Skeletal muscle tissue (tissue), 4 donors: ENCODE results near the gene IFIT5. TPM values are rescaled to one million over a fixed set of nuclear protein-coding genes. Genes with fewer than 3 reads are reported as not detected.

ENCODE experiments used
- H3K27ac ChIP-seq: one replicate; pipeline ENCODE4 v1.7.0; 2013; ENCODE audit warnings: mild to moderate bottlenecking, low read depth, low read length, inconsistent platforms
- H3K27me3 ChIP-seq, 3 donors: one replicate each; pipeline ENCODE4 v1.7.0; 2013; ENCODE audit warnings: low read length in 3 of 3; ENCODE audit not compliant: control insufficient read depth in 3 of 3, insufficient read depth in 3 of 3
- H3K36me3 ChIP-seq, 3 donors: one replicate each; pipeline ENCODE4 v1.7.0; 2013; ENCODE audit warnings: low read length in 3 of 3; ENCODE audit not compliant: control insufficient read depth in 3 of 3, insufficient read depth in 3 of 3
- H3K4me1 ChIP-seq, 3 donors: one replicate each; pipeline ENCODE4 v1.7.0; 2013; ENCODE audit warnings: low read length in 3 of 3, mild to moderate bottlenecking in 3 of 3; ENCODE audit not compliant: control insufficient read depth in 3 of 3, insufficient read depth in 3 of 3
- H3K4me3 ChIP-seq, 3 donors: one replicate each; pipeline ENCODE4 v1.7.0; 2013; ENCODE audit warnings: low read length in 3 of 3
- H3K9ac ChIP-seq, 3 donors: one replicate each; pipeline ENCODE4 v1.7.0; 2013; ENCODE audit warnings: low read length in 3 of 3, mild to moderate bottlenecking in 3 of 3, moderate library complexity in 2 of 3, low read depth in 1 of 3
- H3K9me3 ChIP-seq, 3 donors: one replicate each; pipeline ENCODE4 v1.7.0; 2013; ENCODE audit warnings: low read length in 3 of 3; ENCODE audit not compliant: control insufficient read depth in 3 of 3
- total RNA-seq: library from RNA; depleted of rRNA; stranded (reverse); fragments of >200 nt; gene quantifications from one replicate; pipeline ENCODE4 v1.2.3, GENCODE V29; 2014
- donor health status: Osteomylitis.

The IFIT5 gene
- total RNA-seq, 1 donor from 2014 or later: 9.9 TPM

DNA sequence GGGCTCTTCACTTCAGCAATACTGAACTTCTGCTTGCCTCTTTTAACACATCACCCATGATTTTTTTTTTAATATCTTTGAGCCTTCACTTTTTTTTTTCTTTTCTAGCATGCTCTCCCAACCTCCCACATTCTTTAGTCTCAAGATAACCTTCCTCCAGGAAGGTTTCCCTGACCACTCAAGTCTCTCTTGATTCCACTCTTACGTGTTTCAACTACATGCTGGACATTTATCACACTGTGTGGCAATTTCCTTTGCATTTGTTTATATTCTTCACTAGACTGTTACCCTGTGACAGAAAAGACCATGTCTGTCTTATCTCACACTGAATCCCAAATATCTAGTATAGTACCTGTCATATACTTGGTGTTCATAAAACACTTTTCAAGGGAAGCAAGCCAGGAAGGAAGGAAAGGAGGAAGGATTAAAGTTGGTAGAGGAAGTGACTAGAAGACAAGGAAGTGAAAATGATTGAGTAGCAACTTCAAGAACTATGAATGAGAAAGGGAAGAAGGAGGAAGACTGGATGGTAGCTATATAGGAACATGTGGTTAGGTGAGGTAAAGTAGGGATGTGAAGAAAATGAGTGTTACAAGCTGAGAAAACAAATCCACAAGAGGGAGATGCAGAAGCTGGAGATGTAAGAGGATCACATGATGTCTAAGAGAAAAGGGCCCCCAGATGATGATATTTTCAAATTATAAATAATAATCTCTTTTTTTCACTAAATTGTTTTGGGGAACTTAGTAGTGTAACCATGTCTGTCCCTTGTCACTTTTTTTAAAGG is 40.4 kb downstream of the IFIT5 start:
- H3K4me1 ChIP-seq: peaks cover 0 to 3% (median 0%) of the 10 kb centered on the region in 3 donors
- H3K9me3 ChIP-seq: no peaks in the 10 kb centered on the region
- H3K27ac ChIP-seq: no peak overlapping the region
- no peak overlapping the region for H3K9ac ChIP-seq
- H3K4me3 ChIP-seq: no peak overlapping the region
- no peaks in the 10 kb centered on the region for H3K27me3 ChIP-seq
- H3K36me3 ChIP-seq: no peaks in the 10 kb centered on the region

GRCh38 chr10:89458291-89458690 is 43.9 kb downstream of the IFIT5 start:
- Histone ChIP-seq H3K27me3 (no peaks in the 10 kb centered on the region), H3K9ac (no peak overlapping the region), H3K4me1 (peaks cover 0 to 3% (median 0%) of the 10 kb centered on the region in 3 donors), H3K4me3 (no peak overlapping the region), H3K27ac (no peak overlapping the region), H3K9me3 (no peaks in the 10 kb centered on the region), H3K36me3 (no peaks in the 10 kb centered on the region)

- Histone ChIP-seq H3K9me3 (no peaks in the 10 kb centered on the region), H3K36me3 (no peaks in the 10 kb centered on the region), H3K27ac (no peak overlapping the region), H3K27me3 (no peaks in the 10 kb centered on the region), H3K4me3 (no peak overlapping the region), H3K9ac (no peak overlapping the region), H3K4me1 (peaks cover 0 to 3% (median 0%) of the 10 kb centered on the region in 3 donors)
These were observed 44.4 kb downstream of the IFIT5 start for GRCh38 chr10:89458784-89459183.

DNA sequence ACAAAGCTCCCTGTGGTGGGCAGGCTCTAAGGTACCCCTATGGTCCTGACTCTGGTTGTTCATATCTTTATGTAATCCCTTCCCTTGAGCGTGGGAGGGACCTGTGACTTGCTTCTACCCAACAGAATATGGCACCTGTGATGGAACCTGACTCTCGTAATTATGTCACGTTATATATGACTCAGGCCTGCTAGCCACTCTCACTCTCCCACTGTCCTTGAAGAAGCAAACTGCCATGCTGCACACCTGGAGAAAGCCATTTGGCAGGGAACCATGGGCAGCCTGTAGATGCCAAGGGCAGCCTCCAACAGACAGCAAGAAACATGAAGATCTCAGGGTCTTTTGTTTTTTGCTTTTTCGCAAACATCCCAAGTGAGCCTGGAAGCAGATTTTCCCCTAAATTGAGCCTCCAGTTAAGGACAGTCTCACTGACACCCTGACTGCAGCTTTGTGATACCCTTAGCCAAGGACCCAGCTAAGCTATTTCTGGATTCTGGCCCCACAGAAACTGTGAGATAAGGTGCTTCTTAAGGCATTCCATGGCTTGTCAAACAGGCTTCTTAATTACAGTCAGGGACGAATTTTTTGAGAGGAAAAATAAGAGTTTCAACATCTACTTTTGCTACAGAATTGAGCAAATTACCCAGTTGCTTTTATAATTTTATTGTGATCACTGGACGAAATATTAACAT is 49.6 kb downstream of the IFIT5 start:
- Histone ChIP-seq H3K27ac (no peak overlapping the region), H3K4me1 (peaks cover 0 to 2% (median 0%) of the 10 kb centered on the region in 3 donors), H3K36me3 (no peaks in the 10 kb centered on the region), H3K27me3 (no peaks in the 10 kb centered on the region), H3K4me3 (no peak overlapping the region), H3K9me3 (no peaks in the 10 kb centered on the region), H3K9ac (no peak overlapping the region)

GRCh38 chr10:89465196-89465595 is 50.8 kb downstream of the IFIT5 start:
- Histone ChIP-seq H3K9me3 (no peaks in the 10 kb centered on the region), H3K27ac (no peak overlapping the region), H3K9ac (no peak overlapping the region), H3K4me1 (peaks cover 0 to 2% (median 0%) of the 10 kb centered on the region in 3 donors), H3K27me3 (no peaks in the 10 kb centered on the region), H3K4me3 (no peak overlapping the region), H3K36me3 (no peaks in the 10 kb centered on the region)

- no peak overlapping the region for H3K9ac ChIP-seq
- H3K27ac ChIP-seq: no peak overlapping the region
- no peak overlapping the region for H3K4me3 ChIP-seq
These were observed 52.2 kb downstream of the IFIT5 start for GRCh38 chr10:89466599-89467035.

GRCh38 chr10:89468191-89468965 is 54.0 kb downstream of the IFIT5 start:
- no peak overlapping the region for H3K4me3 ChIP-seq
- H3K9ac ChIP-seq: no peak overlapping the region
- no peak overlapping the region for H3K27ac ChIP-seq
- no peaks in the 10 kb centered on the region for H3K36me3 ChIP-seq
- H3K27me3 ChIP-seq: no peaks in the 10 kb centered on the region
- no peaks in the 10 kb centered on the region for H3K9me3 ChIP-seq
- H3K4me1 ChIP-seq: peaks cover 0 to 2% (median 0%) of the 10 kb centered on the region in 3 donors

More at GRCh38 chr10:89466599-89467035, 52.2 kb downstream of the IFIT5 start:
- no peaks in the 10 kb centered on the region for H3K27me3 ChIP-seq
- H3K4me1 ChIP-seq: peaks cover 0 to 2% (median 0%) of the 10 kb centered on the region in 3 donors
- H3K9me3 ChIP-seq: no peaks in the 10 kb centered on the region
- no peaks in the 10 kb centered on the region for H3K36me3 ChIP-seq

DNA sequence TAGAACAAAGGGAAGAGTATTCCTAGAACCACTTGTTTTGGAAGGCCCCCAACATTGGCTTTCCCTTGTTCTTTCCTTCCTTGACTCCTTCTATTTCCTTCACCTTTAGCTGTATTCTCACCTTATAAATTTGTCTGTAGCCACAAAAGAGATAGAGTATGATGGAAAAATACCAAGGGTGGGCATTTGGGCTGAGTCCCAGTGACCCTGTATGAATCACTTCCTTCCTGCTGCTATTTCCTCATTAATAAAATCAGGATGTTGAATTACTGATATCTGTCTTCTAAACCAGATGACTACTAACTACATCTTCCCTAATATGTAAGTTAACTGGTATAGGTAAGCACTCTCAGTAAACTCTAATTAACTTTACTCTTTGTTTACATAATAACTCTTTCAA is 55.1 kb downstream of the IFIT5 start:
- no peaks in the 10 kb centered on the region for H3K27me3 ChIP-seq
- H3K36me3 ChIP-seq: no peaks in the 10 kb centered on the region
- no peak overlapping the region for H3K4me3 ChIP-seq
- H3K9ac ChIP-seq: no peak overlapping the region
- no peak overlapping the region for H3K27ac ChIP-seq
- H3K9me3 ChIP-seq: no peaks in the 10 kb centered on the region
- H3K4me1 ChIP-seq: peaks cover 0 to 2% (median 0%) of the 10 kb centered on the region in 3 donors
